Mesothelial cell of epicardium (in vitro differentiated cells): Measurements from ENCODE around the gene TTI1. TPM values are rescaled to one million over a fixed set of nuclear protein-coding genes. Genes with fewer than 3 reads are reported as not detected.

Experiments
- DNase-seq, 2 experiments: peaks; one replicate each; pipeline ENCODE4 v3.0.0; 2021; ENCODE audit warnings: low spot score in 2 of 2; ENCODE audit not compliant: unreplicated experiment in 2 of 2
- H3K27ac Mint-ChIP-seq: 2 replicates; pipeline ENCODE4 v1.8.0; 2021; ENCODE audit warnings: mixed read lengths
- H3K27me3 Mint-ChIP-seq: 2 replicates; pipeline ENCODE4 v1.8.0; 2021; ENCODE audit warnings: low read depth, mixed read lengths
- H3K36me3 Mint-ChIP-seq: 2 replicates; pipeline ENCODE4 v1.8.0; 2021; ENCODE audit warnings: mixed read lengths
- H3K4me1 Mint-ChIP-seq: 2 replicates; pipeline ENCODE4 v1.8.0; 2021; ENCODE audit warnings: mixed read lengths
- H3K4me3 Mint-ChIP-seq: 2 replicates; pipeline ENCODE4 v1.8.0; 2021; ENCODE audit warnings: mild to moderate bottlenecking, moderate library complexity, mixed read lengths
- H3K9me3 Mint-ChIP-seq: 2 replicates; pipeline ENCODE4 v1.8.0; 2021; ENCODE audit warnings: mixed read lengths
- CTCF ChIP-seq: fragments of 200-600 bp; sonication (generic); IDR thresholded peaks from one replicate; pipeline ENCODE4 v1.5.0; 2021; ENCODE audit warnings: antibody characterized with exemption; ENCODE audit not compliant: unreplicated experiment
- total RNA-seq: library from RNA; stranded (reverse); gene quantifications from 3 replicates; pipeline ENCODE4 v1.2.1, GENCODE V29; 2021

Gene TTI1
- total RNA-seq, 1 donor from 2014 or later = 33.2 TPM

- no peak for TF ChIP-seq CTCF
- no peak overlapping the region for H3K27ac Mint-ChIP-seq
- H3K4me3 Mint-ChIP-seq = no peak overlapping the region
- H3K4me1 Mint-ChIP-seq = peaks cover 11% of the 10 kb centered on the region
- peaks cover 13% of the 10 kb centered on the region for H3K36me3 Mint-ChIP-seq
- H3K9me3 Mint-ChIP-seq = no peaks in the 10 kb centered on the region
- no peak for DNase-seq
- H3K27me3 Mint-ChIP-seq = no peaks in the 10 kb centered on the region
Observed at GRCh38 chr20:37981568-37981967, 51.7 kb downstream of the TTI1 start.

GRCh38 chr20:37980876-37981275 lies 52.4 kb downstream of the TTI1 start:
- DNase-seq = no peak
- Mint-ChIP-seq H3K27me3 (no peaks in the 10 kb centered on the region), H3K4me3 (no peak overlapping the region), H3K36me3 (peaks cover 13% of the 10 kb centered on the region), H3K27ac (no peak overlapping the region), H3K9me3 (no peaks in the 10 kb centered on the region), H3K4me1 (peaks cover 10% of the 10 kb centered on the region)
- no peak for TF ChIP-seq CTCF

GRCh38 chr20:37980383-37980782 lies 52.9 kb downstream of the TTI1 start:
- Mint-ChIP-seq H3K4me1 (peaks cover 10% of the 10 kb centered on the region), H3K36me3 (peaks cover 13% of the 10 kb centered on the region), H3K27me3 (no peaks in the 10 kb centered on the region), H3K9me3 (no peaks in the 10 kb centered on the region), H3K27ac (no peak overlapping the region), H3K4me3 (no peak overlapping the region)
- DNase-seq = no peak
- TF ChIP-seq CTCF = no peak

GRCh38 chr20:37979021-37979985 lies 54.0 kb downstream of the TTI1 start:
- Mint-ChIP-seq H3K9me3 (no peaks in the 10 kb centered on the region), H3K36me3 (peaks cover 13% of the 10 kb centered on the region), H3K4me3 (no peak overlapping the region), H3K27me3 (no peaks in the 10 kb centered on the region), H3K4me1 (peaks cover 10% of the 10 kb centered on the region), H3K27ac (no peak overlapping the region)
- DNase-seq = no peak
- TF ChIP-seq CTCF = no peak

GRCh38 chr20:37977786-37978185 lies 55.5 kb downstream of the TTI1 start:
- H3K27ac Mint-ChIP-seq = no peak overlapping the region
- no peaks in the 10 kb centered on the region for H3K27me3 Mint-ChIP-seq
- H3K4me1 Mint-ChIP-seq = peaks cover 10% of the 10 kb centered on the region
- DNase-seq = no peak
- no peak for TF ChIP-seq CTCF
- no peaks in the 10 kb centered on the region for H3K9me3 Mint-ChIP-seq
- H3K36me3 Mint-ChIP-seq = peaks cover 12% of the 10 kb centered on the region
- no peak overlapping the region for H3K4me3 Mint-ChIP-seq
